Measurements from ENCODE around the gene NR2C2.

DNA sequence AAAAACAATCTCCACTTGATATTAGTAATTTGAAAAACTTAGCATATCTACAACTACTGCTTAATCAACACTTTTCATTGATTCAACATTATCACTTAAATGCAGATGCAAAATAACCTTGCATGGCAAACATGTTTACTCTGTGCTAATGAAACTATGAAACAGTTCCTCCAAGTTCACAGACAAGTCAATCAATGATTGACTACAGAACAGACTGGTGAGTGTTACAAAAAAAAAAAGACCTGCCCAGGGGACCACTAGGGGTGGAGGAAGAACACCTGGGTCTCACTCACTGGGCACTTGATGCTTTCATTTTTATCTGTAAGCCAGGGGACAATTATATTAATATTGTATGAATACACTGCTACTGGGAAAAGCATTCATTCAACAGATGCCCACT lies 4.3 kb upstream of the NR2C2 start:
- TF ChIP-seq, protein P1, sequence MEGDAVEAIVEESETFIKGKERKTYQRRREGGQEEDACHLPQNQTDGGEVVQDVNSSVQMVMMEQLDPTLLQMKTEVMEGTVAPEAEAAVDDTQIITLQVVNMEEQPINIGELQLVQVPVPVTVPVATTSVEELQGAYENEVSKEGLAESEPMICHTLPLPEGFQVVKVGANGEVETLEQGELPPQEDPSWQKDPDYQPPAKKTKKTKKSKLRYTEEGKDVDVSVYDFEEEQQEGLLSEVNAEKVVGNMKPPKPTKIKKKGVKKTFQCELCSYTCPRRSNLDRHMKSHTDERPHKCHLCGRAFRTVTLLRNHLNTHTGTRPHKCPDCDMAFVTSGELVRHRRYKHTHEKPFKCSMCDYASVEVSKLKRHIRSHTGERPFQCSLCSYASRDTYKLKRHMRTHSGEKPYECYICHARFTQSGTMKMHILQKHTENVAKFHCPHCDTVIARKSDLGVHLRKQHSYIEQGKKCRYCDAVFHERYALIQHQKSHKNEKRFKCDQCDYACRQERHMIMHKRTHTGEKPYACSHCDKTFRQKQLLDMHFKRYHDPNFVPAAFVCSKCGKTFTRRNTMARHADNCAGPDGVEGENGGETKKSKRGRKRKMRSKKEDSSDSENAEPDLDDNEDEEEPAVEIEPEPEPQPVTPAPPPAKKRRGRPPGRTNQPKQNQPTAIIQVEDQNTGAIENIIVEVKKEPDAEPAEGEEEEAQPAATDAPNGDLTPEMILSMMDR (IDR thresholded peaks at IDR 0.05) = no peak
- TF ChIP-seq, protein P2, sequence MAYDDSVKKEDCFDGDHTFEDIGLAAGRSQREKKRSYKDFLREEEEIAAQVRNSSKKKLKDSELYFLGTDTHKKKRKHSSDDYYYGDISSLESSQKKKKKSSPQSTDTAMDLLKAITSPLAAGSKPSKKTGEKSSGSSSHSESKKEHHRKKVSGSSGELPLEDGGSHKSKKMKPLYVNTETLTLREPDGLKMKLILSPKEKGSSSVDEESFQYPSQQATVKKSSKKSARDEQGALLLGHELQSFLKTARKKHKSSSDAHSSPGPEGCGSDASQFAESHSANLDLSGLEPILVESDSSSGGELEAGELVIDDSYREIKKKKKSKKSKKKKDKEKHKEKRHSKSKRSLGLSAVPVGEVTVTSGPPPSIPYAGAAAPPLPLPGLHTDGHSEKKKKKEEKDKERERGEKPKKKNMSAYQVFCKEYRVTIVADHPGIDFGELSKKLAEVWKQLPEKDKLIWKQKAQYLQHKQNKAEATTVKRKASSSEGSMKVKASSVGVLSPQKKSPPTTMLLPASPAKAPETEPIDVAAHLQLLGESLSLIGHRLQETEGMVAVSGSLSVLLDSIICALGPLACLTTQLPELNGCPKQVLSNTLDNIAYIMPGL (CRISPR knock-in tag; IDR thresholded peaks at IDR 0.05) = no peak
- TF ChIP-seq SMAD4 (CRISPR knock-in tag; IDR thresholded peaks at IDR 0.05) (no peak), NR2C2 (CRISPR knock-in tag; IDR thresholded peaks at IDR 0.05) (no peak), GTF2I (CRISPR knock-in tag; conservative IDR thresholded peaks at IDR 0.05) (no peak)
- TF ChIP-seq, protein P3, sequence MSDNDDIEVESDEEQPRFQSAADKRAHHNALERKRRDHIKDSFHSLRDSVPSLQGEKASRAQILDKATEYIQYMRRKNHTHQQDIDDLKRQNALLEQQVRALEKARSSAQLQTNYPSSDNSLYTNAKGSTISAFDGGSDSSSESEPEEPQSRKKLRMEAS (CRISPR knock-in tag; IDR thresholded peaks at IDR 0.05) = no peak
